ENCODE results near the gene TMEM150A.
A peak's percentile ranks its signal among the peaks of the same experiment; 100 is the strongest.
"Not testable (repeated sequence)": the region's sequence is repeated elsewhere in the genome, so short reads cannot be mapped to it uniquely, and the experiment has no call there.

The TMEM150A gene

GRCh38 chr2:85564144-85564563, 38.3 kb downstream of the TMEM150A start:
- DNase-seq (ENCODE audit: low spot score), result no peak

- DNase-seq (ENCODE audit: low spot score), result peak; percentile 96
Observed at GRCh38 chr2:85561280-85562212, 41.0 kb downstream of the TMEM150A start, which contains the start of gene GGCX. Gene GGCX, minus strand, starts transcription at chr2:85561493. Its CDS starts 65 bp downstream, at chr2:85561428.

- no peak for DNase-seq (ENCODE audit: low spot score)
Observed at GRCh38 chr2:85560812-85561279, 41.7 kb downstream of the TMEM150A start.

- not testable (repeated sequence) for DNase-seq (ENCODE audit: low spot score)
Observed at GRCh38 chr2:85560403-85560726, 42.1 kb downstream of the TMEM150A start.

GRCh38 chr2:85558160-85558559, 44.3 kb downstream of the TMEM150A start:
- no peak for DNase-seq (ENCODE audit: low spot score)

- no peak for DNase-seq (ENCODE audit: low spot score)
Observed at GRCh38 chr2:85557130-85557529, 45.4 kb downstream of the TMEM150A start.

- no peak for DNase-seq (ENCODE audit: low spot score)
Observed at GRCh38 chr2:85554980-85555612, 47.4 kb downstream of the TMEM150A start.

- DNase-seq (ENCODE audit: low spot score), result no peak
Observed at GRCh38 chr2:85553184-85553583, 49.3 kb downstream of the TMEM150A start.

- DNase-seq (ENCODE audit: low spot score), result peak; percentile 83
Observed at GRCh38 chr2:85551698-85552678, 50.5 kb downstream of the TMEM150A start.

- DNase-seq (ENCODE audit: low spot score), result no peak
Observed at GRCh38 chr2:85550486-85550885, 52.0 kb downstream of the TMEM150A start.

GRCh38 chr2:85549826-85550225, 52.7 kb downstream of the TMEM150A start:
- no peak for DNase-seq (ENCODE audit: low spot score)

- DNase-seq (ENCODE audit: low spot score), result no peak
Observed at GRCh38 chr2:85549095-85549494, 53.4 kb downstream of the TMEM150A start.

- DNase-seq (ENCODE audit: low spot score), result no peak
Observed at GRCh38 chr2:85548608-85548900, 53.9 kb downstream of the TMEM150A start.

Measured in ecto neural progenitor cell (in vitro differentiated cells).